GM18868 (cell line): ENCODE data around the gene PTX4.

Experiments used
- ATAC-seq: cut with Tn5 transposase; IDR thresholded peaks from one replicate; pipeline ENCODE4 v1.9.1; 2021; ENCODE audit warnings: mild to moderate bottlenecking, moderate library complexity; ENCODE audit not compliant: unreplicated experiment

The PTX4 gene

DNA sequence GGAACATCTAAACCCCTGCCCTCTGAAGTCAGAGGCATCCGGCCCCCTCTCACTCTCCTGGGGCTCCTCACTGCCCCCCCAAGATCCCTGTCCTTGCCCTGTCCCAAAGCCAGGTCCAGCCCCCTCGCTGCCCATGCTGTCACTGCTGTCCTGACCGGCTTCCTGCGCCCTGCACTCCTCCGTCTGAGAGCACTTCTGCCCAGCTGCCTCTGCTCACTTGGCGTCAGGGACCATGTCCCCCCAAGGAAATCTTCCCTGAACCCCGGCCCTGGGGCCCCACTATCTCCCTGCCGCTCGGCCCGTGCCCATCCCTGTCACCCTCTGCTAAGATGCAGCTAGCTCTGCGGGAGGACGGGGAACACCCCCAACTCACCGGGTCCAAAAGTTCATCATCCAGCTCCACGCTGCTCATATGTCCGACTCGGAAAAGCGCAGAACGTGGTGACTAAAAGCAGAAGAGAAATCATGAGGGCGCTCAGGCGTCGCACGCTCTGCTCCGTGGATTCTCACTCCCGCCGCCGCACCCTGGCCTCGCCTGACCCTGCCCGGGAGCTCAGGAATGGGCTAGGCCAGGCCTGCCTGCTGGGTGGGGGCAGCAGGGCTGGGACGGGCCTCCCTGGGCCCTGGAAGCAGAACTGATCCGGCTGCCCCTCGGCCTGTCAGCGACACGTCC is 23.7 kb downstream of the PTX4 start:
- ATAC-seq, result no peak

DNA sequence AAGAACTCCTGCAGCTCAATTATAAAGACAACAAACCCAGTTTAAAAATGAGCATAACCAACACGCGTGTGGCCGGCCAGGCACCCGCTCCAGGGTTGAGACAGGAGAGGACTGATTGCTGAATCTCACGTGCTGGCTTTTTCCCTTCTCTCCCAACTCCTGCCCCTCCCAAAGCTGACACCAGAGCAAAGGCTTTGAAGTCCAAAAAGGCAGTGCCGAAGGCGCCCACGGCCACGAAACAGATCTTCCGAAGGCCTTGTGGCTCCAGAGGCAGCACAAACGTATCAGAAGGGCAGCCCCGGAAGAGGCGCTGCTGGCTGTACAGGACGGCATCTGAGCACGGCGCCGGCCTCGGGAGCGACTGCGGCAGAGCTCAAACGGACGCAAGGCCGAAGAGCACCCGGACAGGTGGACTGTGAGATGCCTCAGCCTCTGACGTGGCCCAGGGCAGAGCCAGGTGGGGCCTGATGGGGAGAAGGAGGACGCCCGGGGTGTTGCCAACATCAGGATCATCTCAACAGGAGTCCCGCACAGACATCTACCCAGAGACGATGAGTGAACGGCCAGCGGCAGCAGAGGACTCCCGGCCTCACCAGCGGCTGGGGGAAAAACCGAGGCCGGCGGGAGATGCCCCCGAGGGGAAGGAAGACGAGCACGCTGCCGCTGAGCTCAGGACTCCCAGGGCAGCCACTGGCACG is 24.4 kb downstream of the PTX4 start:
- no peak for ATAC-seq

DNA sequence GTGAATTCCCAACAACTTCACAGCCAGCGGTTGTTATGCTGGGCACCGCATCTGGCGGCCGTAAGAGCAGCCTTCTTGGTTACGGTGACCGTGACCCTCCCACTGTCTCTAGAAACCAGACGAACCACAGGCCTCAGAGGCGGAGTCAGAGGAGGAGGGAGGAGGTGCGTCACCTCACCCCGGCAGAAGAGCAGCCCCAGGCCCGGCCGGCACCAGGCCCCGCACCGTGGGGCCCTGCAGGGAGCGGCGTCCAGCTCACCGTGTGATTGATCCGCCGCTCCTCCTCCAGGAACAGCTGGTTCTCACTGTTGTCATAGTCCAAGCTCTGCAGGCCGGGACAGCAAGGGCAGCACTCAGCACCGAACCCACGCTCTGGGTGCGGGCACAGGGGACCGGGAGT is 27.6 kb downstream of the PTX4 start:
- ATAC-seq, result no peak

DNA sequence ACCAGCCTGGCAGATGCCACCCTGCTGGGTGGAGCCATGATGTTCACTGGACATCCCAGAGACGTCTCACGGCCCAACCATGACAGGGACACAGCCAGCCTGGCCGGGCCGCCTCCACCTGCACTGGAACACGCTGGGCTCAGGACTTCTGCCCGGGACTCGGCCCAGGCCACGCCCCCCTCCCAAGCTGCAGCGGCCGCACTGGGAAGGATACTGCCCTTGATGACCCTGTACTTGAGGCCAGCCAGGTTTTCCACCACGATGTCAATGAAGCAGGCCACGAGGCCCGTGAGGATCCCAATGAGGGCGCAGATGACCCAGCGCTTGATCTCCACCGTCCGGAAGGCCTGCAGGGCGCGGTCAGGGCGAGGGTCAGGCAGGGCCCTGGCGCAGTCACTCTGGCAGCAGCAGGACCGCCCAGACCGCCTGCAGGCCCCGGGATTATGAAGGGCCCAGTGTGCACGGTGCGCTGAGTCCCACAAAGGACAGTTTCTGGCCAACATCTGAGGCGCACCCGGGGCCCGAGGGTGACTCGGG is 28.1 kb downstream of the PTX4 start:
- no peak for ATAC-seq

DNA sequence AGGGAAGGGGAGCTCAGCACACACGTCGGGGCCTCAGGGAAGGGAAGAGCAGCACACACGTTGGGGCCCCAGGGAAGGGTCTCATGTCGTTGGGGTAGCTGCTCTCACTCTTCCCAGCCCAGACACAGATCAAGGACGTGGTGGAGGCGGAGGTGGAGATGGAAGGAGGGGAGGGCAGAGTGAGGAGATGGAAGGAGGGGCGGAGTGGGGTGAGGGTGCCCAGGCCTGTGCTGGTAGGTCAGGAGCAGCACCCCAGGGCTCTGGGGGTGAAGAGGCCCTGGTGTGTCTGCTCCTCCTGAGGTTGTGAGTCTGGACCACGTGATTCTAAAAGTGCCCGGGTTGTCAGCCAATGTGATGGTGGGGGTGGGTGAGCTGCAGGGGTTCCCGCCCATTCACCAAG is 28.8 kb downstream of the PTX4 start:
- no peak for ATAC-seq

DNA sequence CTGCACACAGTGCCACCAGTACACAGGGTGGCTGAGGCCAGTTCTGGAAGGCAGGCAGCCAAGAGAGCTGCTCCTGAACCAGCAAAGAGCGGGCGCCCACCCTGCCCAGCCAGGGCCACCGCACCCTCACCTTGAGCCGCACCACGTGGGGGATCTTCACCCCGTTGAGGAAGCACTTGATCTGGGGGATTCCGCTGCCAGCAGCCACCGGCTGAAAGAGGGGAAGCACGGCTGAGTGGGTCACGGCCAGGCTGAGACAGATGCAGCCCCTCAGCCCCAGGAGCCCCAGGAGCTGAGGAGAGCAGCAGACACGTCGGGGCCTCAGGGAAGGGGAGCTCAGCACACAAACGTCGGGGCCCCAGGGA is 29.8 kb downstream of the PTX4 start:
- ATAC-seq, result no peak

DNA sequence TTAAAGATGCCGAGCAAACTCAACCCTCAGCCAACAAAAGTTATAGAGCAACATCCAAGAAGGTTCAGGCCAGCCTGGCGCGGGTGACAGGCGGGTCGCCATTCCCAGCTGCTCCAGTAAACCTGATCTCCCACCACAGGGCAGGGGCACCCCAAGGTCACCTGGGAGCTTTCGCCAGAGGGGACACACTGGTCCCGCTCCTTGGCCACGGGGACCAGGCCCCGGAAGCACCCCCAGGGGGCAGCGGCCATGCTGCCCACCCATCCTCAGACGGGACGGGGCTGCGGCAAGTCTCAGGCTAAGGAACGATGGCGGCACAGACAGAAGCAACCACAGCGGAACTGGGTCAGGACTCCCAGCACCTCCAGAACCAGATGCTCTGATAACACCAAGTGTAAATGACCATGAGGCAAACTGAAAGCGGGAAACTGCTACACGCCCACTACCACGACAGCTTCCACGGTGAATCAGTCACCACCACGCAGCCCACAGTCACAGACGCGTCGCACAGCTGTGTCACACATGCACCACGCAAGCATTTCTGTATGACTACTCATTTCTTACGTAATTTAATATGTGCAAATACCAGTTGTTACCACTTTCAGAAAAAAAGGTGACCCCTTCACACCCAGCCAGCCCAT is 30.3 kb downstream of the PTX4 start:
- ATAC-seq, result no peak

DNA sequence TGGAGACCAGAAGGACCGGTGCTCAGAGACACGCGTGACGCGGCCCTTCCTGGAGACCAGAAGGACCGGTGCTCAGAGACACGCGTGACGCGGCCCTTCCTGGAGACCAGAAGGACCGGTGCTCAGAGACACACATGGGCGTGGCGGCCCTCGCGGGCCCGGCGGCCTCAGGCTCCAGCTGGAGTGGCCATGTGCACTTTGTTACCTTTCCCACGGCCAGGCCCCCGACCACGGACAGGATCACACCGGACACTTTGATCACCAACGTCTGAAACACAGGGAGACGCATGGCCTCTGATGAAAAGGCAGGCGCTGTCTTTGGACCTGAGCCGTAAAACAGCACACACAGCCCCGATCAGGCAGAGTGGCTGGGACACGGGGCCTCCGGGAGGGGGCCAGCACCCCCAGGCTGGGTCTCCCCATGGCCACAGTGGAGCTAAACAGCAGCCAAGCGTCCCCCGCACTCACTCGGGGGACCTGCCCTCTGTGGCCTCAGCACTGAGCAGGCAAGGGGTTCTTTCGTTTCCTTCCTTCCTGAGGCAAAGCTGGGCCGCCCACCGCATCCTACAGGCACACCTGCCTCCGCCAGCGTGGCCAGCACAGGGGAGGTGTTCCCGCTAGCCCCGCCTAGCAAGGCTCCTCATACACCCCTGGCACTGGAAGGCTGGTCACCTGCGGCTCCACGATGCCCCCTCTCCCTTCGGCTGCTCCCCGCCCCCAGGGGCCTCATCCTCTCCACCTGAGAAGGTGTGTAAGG is 31.1 kb downstream of the PTX4 start:
- no peak for ATAC-seq

DNA sequence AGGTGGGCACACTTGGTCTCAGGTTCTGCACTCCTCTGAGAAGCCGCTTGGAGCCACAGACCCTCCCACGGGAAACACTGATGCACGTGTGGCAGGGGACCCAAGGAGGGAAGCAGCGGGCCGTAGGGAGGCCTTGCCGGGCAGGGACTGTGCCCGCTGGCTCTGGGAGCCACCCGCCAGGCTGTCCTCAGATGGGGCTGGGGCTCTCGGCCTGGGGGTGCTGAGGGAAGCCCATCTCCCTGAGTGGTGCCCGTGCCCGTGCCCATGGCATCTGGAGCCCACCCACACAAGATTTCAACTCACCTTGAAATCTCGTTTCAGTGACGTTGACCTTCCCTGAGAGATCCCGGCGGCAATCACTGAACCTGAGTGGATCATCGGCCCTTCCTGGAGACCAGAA is 31.8 kb downstream of the PTX4 start:
- no peak for ATAC-seq

DNA sequence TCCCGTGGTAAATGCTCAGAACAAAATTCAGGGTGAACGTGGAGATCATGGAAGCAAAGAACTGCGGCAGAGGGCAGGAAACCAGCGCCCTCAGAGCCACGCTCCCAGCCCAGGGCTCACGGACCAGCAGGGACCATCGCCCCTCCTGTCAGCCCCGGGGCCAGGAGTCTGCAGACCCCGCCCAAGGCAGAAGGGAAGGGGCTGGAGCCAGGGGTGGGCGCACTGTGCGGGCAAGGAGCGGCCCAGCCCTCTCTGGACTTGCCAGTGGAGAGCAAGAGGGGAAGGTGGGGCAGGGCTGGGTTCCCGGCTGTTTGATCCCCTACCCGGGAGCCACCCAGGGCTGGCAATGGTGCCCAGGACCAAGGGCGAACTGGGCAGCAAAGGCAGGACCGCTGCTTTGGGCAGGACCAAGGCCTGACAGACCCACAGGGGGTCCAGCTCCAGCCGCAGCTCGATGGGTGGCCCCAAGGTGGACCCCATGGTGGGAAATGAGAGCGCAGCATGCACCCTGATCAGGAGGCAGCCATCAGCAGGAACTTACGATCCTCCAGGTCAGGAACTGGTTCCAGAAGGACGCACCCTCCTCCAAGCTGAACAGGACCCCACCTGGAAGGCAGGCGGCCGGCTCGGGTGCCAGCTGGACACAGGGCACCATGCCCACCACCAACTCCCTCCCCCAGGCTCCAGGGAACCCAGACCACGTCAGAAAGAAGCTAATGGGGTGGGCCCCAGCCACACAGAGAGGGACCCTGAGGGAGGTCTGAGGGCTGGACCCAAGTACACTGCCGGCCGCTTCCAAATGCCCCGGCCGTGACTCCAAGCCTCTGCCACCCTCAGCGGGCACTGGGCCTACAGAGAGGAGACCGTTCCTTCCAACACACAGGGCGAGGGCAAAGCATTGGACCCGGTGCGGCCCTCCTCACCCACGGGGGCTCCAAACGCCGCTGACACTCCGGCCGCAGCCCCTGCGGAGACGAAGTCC is 33.3 kb downstream of the PTX4 start:
- ATAC-seq, result no peak

DNA sequence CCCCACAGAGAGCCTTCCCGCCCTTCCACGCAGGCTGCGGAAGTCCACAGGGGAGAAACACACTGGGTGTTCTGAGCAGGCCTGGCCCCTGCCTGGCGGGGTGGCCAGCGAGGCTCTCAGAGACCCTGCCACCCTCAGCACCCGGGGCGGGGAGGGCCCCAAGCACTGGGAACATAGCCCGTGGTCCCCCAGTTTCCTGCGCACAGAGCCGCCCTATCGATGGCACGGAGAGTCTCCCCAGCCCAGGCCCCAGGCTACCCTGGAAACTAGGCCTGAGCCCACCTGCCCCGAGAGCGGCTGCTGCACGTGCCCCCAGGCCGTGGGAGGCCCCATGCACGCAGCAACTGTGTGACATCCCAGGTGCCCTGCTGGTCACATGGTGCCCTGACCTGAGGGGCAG is 34.2 kb downstream of the PTX4 start:
- ATAC-seq, result no peak

DNA sequence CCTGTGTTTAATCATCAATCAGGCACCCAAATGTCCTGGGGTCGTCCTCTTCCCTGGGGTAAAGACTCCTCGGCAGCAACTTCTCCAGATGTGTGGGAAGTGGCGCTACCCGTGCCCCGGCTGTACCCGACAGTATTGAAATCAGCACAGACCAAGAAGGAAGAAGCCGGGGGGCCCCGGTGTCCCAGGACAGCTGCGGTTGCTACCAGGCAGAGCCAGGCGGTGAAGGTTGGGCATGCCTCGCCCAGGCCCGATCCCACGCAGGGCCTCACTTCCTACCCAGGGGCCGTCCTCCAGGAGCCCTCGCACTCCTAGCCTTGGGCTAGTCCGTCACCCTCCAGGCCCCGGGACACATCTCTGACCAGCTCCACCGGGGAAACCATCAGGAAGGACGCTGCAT is 35.4 kb downstream of the PTX4 start:
- ATAC-seq, result no peak

DNA sequence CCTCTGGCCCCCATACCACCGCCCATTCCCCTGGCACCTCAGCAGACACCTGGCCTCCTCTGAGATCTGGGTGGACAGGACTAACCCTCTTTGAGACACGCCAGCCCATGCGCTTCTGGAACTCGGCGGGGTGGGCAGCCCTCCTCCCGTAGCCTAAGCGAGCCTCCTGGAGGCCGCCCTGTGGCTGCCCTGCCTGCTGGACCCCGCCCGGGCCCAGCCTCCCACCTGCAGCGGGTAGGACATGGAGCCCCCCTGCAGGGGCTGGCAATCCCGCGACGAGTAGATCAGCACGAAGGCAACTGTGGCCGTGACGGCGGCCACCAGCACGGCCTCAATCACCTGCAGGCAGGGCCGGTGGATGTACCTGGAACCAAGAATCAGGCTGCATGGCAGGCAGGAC is 36.2 kb downstream of the PTX4 start:
- no peak for ATAC-seq

DNA sequence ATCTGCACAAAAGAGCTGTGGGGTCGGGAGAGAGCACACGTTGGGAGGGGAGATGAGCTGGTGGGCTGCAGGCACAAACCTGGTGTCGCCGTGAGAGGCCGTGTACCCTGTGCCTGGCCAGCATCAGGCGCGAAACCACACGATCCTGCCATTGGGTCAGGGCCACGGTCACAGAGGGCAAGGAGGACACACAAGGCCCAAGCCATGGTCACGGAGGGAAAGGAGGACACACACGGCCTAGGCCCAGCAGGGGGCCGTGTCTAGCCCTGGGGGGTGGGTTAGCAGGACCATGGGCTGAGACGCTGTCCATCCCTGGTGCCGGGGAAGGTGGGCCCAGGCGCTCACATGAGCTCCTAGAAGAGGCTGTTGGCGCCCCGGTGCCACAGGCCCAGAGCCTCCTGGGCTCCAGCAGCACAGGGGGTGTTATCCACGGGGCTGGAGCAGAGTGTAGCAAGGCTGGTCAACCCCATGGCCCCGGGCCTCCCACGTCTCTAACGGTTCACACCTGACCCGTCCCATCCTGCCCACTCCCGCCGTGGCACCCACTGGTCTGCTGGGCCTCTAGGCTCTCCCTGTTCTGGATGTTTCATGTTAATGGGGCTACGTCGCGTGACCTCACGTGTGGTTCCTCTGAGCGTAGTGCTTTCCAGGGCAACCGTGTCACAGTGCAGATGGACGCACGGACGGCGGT is 36.9 kb downstream of the PTX4 start:
- ATAC-seq, result no peak

DNA sequence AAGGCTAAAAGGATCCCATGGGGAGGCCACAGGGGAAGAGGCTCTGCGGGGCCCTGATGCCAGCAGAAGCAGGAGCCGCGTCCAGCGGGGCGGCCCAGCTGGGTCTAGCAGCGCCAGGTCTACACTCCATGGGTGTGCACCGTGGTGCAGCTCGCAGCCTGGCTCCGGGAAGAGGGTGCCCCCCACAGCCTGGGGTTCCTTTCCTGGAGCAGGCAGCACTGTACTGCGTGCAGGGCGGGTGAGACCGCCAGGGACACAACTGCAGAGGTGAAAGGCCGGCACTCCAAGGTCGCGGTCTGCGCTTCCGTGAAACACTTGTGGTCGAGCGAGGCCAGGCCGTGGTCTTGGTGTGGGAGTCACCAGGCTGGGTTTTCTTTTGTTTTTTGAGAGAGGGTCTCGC is 37.9 kb downstream of the PTX4 start:
- no peak for ATAC-seq

DNA sequence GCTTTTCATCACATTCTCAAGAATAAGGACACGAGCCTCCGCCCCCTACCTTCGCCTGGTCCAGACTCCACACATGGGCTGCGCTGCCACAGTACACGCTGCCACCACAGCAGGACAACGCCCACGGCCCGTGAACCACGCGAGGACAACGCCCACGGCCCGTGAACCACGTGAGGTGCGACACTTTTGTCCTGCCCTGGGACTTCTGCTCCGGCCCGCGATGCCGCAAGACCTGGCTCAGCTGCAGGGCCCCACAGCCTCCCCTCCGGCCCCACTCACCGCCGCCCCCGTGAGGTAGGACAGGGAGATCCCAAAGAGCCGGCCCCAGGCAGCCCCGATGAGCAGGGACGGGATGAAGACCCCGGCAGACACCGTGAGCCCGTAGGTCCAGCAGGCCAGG is 38.5 kb downstream of the PTX4 start:
- ATAC-seq, result no peak

DNA sequence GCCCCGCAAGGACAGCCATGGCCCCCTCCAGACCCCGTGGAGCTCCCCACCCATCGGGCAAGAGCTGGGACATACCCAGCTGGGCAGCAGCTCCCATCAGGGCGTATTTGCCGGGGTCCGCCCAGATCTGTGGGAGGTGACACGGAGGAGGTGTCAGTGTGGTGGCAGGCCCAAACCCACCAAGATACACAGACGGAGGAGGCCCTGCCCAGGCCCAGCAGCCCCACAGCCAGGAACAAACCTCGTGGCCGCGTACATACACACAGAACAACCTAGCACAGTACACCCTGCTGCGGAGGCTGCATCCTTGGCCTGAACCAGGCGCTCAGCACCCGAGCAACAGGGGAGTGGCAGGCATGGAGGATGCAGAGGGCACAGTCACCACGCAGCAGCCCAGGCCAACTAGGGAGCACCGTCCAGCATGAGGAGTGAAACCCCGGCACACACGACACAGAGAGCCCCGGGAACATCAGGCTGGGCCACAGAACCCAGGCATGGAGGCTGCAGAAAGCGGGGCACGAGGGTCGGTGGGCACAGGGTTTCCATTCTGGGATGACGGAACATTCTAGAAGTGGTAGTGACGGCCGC is 39.4 kb downstream of the PTX4 start:
- no peak for ATAC-seq

DNA sequence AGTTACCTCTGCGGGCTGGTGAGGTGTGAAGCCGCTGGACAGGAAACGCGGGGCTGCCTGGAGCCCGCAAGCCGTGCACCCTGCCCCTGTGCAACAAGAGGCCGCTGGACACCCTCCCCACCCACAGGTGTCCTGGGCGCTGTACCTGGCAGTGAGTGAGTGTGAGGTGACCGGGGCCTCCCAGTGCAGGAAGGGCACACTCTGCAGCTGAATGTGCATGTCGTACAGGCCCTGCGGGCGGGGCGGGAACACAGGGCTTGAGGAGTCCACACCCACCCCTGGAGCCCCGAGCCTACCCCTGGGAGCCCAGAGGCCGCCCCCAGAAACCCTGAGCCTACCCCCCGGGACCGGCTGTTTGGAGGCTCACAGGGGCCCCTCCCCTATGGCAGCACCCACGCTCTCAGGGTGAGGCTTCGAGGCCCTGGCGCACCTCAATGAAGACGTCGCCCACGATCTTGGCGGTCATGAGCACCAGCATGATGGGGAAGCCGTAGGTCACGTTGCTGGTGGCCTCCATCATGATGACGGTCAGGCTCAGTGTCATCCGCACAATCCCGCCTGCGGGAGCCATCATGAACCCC is 40.1 kb downstream of the PTX4 start:
- no peak for ATAC-seq

DNA sequence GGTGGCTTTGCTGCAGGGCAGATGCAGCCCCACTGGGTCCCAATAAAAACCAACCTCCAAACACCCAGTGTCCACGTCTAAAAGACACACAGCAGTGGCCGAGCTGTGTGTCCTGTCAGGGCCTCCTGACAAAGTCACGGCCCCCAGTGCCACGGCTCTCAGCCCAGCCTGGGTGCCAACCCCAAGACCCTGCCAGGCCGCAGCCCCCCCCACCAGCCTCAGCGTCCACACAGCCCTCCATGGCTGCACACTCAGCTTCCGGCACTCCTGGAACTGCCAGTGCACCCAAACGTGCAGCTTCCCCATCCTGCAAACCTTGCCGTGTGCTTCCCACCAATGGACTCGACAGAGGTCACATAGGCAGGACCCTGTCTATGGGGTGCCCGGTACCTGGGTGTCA is 40.8 kb downstream of the PTX4 start:
- ATAC-seq, result no peak
